Erythroblast (primary cell): Measurements from ENCODE around the gene CDH13.

Source experiments
- DNase-seq, 2 experiments: peaks; one replicate each; lab custom pipeline; 2025; lab: John Stamatoyannopoulos, UW
- GATA1 ChIP-seq: IDR thresholded peaks from 2 replicates; pipeline ENCODE4 v1.6.1; 2011; ENCODE audit warnings: low read depth, mild to moderate bottlenecking, control low read depth, low read length, moderate library complexity
- POLR2A ChIP-seq: IDR thresholded peaks from 2 replicates; pipeline ENCODE4 v1.6.1; 2011; ENCODE audit warnings: mild to moderate bottlenecking, low read length

Gene CDH13

DNA sequence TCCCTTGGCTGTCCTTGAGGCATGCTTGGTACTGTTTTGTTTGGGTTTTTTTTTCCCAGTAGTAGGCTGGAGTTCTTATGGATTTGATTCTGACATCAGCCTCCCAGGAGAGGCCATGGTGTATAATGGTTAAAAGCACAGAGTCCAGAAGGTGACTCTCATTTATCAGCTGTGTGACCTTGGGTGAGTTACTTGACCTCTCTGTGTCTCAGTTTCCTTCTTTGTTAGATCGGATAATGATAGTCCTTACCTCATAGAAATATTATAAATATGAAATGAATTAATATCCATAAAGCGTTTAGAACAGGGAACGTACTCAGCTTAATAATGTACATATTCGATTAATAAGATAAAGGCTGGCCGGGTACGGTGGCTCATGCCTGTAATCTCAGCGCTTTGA, 810.3 kb downstream of the CDH13 start:
- TF ChIP-seq POLR2A: no peak
- no peak for TF ChIP-seq GATA1
- no peak for DNase-seq

DNA sequence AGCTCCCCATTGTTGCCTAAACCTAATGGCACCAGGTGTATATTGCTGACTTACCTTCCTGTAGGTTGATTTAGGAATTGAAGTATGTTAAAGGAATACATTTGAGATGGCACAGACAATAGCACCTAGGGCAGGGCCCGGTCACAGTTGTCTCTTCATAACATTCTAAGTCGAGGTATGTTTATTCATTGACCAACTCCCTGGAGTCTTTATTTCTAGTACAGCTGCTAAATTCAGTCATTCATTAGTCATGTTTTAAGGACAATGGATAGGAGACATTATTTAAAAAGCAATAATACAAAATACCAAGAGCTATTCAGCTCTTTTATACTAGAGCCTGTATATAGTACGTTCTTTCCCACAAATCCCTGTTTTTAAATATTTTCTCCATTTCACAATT, 811.6 kb downstream of the CDH13 start:
- TF ChIP-seq POLR2A (no peak), GATA1 (no peak)
- DNase-seq: no peak

- no peak for TF ChIP-seq POLR2A
- no peak for TF ChIP-seq GATA1
- DNase-seq: no peak
These were observed 812.6 kb downstream of the CDH13 start for GRCh38 chr16:83439412-83439811.

DNA sequence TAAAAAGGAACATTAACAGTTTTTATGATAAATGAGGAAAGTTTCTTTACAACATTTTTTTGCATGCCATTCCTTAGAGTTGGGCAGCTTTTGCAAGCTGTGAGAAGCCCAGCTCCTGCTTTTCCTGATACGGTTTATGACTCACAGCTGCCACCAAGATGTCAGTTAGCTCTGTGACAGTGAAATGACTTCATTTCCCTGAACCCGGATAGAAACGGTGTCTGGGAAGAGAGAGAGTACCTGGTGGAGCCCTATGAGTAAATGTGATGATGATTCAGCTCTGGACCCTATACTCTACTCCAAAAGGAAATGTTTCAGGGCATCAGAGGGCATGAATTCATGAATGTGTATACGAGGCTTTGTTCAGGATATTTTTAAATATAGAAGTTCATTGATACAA, 814.7 kb downstream of the CDH13 start:
- no peak for TF ChIP-seq GATA1
- TF ChIP-seq POLR2A: no peak
- no peak for DNase-seq

DNA sequence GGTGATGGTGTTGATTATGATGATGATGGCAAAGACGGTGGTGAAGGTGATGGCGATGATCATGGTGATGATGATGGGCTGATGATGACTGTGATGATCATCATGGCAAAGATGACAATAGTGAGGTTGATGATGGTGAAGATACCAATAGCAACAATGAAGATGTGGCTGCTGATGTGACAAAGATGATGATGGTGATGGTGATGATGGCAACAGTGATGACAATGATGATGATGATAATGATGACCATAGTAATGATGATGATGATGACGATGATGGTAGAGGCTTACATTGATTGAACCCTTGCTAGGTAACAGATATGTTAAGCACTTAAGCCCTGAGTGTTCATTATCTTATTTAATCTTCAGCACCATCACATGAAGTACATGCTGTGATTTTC, 817.2 kb downstream of the CDH13 start:
- TF ChIP-seq POLR2A: no peak
- no peak for TF ChIP-seq GATA1
- DNase-seq: no peak

GRCh38 chr16:83447560-83447959, 820.8 kb downstream of the CDH13 start:
- no peak for DNase-seq
- TF ChIP-seq GATA1 (no peak), POLR2A (no peak)

DNA sequence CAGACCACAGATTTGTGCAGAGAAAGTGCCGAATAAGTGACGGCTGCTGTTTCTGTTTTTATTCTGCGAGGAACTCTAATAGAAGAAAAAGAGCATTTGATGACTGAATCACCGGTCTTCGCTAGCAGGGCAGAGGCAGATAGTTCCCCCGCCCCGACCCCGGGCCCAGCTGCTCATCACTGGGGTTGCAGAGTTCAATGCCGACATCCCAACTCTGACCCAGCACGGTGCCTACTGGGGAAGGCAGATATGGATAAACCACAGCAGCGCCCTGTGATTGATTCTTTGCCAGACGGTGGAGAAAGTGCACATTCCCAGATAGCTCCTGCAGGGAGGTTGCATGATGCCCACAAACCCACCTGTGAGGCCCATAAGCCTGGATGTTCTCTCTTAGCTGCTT, 823.1 kb downstream of the CDH13 start:
- TF ChIP-seq POLR2A (no peak), GATA1 (no peak)
- DNase-seq: no peak

DNA sequence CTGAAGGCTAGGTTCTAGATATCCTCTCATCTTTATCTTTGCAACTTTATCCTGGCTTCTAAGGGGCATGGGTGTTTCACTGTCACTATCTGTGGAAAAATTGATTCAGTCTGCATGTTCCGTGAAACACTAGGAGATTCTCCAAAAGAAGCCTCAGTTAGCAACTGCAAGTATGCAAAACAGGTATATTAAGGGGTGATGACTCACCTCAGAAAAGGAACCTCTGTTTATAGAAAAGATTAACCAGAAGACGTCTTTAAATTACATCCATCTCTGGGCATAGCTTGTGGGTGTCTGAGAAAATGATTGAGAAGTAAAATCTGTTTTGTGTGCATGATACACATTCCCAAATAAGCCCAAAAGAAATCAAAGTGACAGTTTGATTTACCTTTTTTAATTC, 827.2 kb downstream of the CDH13 start:
- no peak for DNase-seq
- TF ChIP-seq POLR2A (no peak), GATA1 (no peak)

- TF ChIP-seq GATA1: no peak
- TF ChIP-seq POLR2A: no peak
- DNase-seq: no peak
These were observed 828.9 kb downstream of the CDH13 start for GRCh38 chr16:83455716-83456115.

DNA sequence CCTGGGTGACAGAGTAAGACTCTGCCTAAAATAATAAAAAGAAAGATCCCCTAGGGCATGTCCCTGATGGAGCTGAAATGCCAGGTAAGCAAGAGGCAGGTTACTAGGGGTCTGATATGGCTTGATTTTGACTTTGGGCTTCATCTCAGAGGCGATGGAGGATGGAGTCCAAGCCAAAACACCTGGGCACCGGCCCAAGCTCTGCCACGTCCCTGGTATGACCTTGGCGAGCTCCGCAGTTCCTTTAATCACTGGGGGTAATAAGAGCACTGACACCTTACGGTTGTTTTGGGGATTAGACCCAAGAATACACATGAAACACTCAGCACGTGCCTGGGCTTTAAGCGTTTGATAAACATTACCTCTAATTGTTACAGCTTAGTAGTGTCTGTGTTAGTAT, 830.2 kb downstream of the CDH13 start:
- no peak for DNase-seq
- TF ChIP-seq POLR2A (no peak), GATA1 (no peak)

GRCh38 chr16:83458612-83459011, 831.8 kb downstream of the CDH13 start:
- TF ChIP-seq GATA1: no peak
- no peak for DNase-seq

DNA sequence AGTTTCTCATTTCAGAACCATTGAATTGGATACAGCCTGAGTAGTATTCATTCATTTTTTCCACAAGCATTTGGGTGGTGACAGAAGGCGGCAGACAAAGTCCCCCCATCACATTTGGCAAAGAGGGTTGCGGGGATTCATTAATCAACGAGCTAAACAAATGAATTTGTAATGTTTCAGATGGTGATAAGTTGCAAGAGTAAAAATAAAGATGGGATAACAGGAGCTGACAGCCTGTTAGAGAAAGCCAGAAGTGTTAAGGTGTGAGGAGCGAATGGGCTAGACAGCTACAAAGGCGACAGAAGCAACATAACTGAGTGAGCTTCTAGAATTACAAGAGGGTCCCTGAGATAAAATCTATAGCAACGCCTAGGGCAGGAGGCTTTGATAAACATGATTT, 838.2 kb downstream of the CDH13 start:
- TF ChIP-seq POLR2A (no peak), GATA1 (no peak)
- DNase-seq: no peak

DNA sequence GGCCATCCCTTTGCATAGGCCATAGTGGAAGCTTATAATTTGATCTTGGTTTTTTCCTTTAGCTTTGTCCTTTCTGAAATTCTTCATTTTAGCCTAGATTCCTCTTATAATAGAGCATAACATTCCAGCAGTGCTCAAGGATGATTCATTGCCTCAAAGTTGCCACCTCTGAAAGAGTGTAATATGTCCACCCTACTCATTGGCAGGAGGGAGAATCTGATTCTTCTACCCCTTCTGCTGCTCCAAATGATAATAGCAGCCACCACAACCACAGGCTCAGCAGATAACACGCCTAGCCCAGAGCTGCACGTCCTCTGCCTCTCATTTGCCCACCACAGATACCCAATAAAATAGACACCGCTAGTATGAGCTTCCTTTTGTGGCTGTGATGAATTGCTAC, 843.6 kb downstream of the CDH13 start:
- TF ChIP-seq POLR2A: no peak
- no peak for TF ChIP-seq GATA1
- no peak for DNase-seq

GRCh38 chr16:83472776-83473501, 846.2 kb downstream of the CDH13 start:
- no peak for DNase-seq

More at GRCh38 chr16:83472776-83473501, 846.2 kb downstream of the CDH13 start:
- TF ChIP-seq POLR2A: no peak
- TF ChIP-seq GATA1: no peak
